GM19035 (cell line): ENCODE results near the gene SETD5.

ENCODE experiments used
- ATAC-seq: cut with Tn5 transposase; IDR thresholded peaks from one replicate; pipeline ENCODE4 v1.9.1; 2021; ENCODE audit not compliant: unreplicated experiment

SETD5 gene

DNA sequence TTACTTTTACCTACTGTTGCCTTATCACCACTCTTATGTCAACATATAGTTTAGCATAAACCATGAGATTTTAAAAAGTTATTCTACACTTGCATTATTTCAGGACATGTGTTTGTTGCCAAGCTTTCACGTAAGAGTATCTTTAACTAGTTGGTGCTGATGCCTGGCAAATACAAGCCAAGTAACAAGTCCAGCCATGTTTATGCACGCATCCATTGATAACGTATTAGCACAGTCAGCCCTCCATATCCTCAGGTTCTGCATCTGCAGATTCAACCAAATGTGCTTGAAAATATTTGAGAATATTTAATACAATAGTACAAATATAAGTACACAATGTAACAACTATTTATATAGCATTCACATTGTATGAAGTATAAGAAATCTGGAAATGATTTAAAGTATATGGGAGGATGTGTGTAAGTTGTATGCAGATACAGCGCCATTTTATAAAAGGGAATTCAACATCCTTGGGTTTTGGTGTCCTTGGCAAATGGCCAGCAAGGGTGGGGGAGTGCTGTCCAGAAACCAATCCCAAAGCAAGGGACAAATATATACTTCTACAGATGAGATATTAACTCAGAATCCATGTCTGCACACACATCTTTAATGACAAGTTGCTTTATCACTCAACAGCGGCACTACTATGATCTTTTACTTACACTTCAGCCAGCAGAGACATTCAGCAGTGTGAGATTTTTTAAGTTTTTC, 8.7 kb upstream of the SETD5 start:
- ATAC-seq = no peak

DNA sequence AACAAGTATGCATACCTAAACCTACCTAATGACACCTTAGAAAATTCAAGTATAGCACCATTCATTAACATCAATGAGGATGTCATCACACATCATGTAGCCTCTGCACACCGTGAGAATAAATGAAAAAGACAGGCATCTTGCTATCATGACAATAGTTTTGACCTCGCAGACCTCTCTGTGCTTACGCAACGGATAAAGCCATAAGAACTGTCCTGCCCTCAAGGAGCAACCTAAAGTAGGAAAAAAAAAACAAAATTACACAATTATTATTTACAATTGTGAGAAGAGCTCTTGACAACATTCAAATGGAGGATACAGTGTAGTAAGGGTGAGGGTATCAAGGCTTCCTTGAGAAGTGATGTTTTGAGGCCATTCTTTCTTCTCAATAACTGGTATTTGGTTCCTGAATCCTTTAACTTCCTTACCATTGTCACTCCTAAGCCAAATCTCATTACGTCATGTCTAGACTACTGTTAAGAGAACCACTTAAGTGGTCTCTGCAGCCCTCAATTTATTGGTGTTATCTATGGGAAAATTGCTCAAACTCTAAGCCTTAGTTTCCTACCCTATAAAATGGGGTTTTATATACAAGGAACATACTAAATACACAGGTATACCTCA, 7.0 kb upstream of the SETD5 start:
- ATAC-seq = no peak

GRCh38 chr3:9392041-9392440, 5.4 kb upstream of the SETD5 start:
- ATAC-seq = no peak

GRCh38 chr3:9395570-9396300, 1.7 kb upstream of the SETD5 start:
- no peak for ATAC-seq

DNA sequence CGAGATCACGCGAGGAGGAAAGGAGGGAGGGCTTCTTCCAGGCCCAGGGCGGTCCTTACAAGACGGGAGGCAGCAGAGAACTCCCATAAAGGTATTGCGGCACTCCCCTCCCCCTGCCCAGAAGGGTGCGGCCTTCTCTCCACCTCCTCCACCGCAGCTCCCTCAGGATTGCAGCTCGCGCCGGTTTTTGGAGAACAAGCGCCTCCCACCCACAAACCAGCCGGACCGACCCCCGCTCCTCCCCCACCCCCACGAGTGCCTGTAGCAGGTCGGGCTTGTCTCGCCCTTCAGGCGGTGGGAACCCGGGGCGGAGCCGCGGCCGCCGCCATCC, 1.1 kb upstream of the SETD5 start:
- ATAC-seq = peak; percentile 19

DNA sequence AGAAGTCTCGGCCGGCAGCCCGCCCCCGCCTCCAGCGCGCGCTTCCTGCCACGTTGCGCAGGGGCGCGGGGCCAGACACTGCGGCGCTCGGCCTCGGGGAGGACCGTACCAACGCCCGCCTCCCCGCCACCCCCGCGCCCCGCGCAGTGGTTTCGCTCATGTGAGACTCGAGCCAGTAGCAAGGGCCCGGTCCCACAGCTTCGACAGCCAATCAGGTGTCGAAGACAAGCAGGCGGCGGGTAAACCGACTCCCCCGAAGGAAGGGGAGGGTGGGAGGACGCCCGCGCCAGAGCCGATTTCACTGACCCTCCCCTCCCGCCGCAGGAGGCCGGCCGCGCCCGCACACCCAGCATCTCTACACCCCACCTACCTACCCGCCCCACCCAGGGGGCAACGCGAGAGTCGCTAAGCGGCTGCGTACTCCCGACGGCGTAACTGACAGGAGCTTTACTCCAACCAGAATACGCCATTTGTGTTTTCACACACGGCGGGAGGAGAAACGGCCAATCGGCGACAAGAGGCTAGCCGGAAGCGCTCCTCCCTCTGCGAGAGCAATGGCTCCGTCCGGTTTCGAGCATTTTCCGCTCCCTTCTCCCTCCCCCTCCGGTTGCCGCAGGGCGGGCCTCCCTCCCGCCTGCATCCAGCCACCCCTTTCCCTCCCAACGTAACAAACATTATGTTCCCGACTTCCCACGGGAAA, 633 bp upstream of the SETD5 start:
- peak; percentile 71 for ATAC-seq

- ATAC-seq = no peak
Observed at GRCh38 chr3:9397906-9398699, 688 bp downstream of the SETD5 start.

GRCh38 chr3:9398700-9399336, 1.4 kb downstream of the SETD5 start:
- ATAC-seq = no peak

DNA sequence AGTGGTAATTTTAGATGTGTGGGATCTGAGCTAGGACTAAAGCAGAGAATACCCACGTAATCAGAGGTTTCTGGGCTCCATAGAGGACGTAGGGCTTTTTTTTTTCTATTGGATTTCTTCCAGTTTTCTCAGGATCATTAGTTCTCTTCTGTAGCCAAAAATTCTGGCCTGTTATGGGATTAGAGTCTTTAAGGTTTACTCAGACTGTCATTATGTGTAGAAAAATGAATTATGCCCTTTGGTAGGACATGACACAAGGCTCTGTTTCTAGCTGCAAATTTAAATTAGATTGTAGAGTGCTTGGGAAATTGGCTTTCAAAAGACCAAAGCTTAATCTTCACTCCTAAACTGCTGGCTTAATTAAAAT, 1.9 kb downstream of the SETD5 start:
- ATAC-seq = no peak

DNA sequence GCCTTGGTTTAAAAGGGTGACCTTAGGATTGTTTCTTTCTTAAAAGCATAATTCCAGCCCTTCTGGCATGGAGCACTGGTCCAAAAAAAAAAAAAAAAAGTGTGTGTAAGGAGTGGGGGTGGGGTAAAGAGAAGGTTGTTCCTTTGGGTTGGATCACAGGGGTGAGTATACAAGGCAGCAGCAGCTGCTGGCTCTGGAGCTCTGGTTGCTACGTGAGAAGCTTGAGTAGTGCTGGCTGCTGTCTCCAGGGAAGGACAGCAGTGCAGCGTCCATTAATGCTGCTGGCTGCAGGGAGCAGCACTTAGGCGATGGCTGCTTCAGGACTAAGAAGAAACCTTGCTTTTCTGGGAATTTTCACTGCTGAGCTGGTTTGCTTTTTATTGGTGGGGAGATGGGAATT, 2.3 kb downstream of the SETD5 start:
- no peak for ATAC-seq

- no peak for ATAC-seq
Observed at GRCh38 chr3:9400616-9401015, 3.2 kb downstream of the SETD5 start.

DNA sequence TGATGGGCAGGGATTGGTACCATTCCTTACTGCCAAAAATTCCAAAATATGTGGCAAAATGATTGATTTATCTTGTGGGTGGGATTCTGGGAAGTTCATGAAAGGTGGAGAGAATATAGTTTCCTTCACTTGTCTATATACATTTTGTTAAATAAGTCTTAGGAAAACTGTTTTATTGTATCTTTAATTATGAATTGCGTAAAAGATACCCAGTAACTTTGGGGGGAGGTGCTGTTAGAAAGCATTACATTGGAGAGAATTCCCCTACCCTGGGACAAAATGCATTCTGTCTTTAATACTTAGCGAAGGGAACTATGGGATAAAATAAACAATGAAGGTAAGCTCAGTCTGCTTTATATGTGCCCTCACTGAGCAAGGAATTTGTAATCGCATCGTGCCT, 4.6 kb downstream of the SETD5 start:
- no peak for ATAC-seq

DNA sequence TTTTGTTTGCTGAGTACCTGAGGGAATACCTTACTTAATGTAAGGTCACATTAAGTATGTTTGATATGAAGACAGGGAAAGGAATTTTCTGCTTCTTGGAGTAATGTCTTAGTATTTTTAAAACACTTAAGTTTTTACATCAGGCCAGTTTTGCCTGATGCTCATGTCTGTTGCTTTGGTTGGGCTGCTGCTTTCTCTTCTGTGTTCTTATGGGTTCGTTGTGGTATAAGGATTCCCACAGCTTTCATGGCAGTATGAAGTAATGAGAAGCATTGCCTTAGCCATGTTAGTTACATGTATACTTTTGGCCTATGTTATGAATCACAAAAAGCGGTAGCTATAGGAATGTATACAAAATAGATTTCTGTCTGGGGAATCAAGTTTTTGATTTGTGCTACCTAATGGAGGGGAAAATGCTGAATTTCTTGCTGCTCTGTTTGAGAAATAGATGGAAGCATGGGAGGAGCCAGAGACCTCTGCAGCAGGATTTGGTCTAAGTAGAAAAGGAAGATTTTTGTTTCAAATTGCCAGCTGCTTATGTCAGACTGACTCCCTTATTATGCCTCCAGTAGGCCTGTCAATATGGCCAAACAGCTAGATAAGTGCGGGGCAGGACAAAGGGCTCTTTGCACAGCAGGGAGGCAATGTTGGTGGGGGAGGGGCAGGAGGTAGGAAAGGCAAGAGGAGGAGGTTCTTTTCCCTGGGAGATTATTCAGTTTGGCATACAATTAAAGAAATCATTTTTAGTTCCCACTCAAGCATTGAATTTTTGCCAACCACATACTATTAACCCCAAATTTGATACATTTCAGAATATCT, 5.2 kb downstream of the SETD5 start:
- no peak for ATAC-seq

GRCh38 chr3:9403463-9403862, 6.0 kb downstream of the SETD5 start:
- no peak for ATAC-seq

- ATAC-seq = no peak
Observed at GRCh38 chr3:9404680-9405079, 7.3 kb downstream of the SETD5 start.

DNA sequence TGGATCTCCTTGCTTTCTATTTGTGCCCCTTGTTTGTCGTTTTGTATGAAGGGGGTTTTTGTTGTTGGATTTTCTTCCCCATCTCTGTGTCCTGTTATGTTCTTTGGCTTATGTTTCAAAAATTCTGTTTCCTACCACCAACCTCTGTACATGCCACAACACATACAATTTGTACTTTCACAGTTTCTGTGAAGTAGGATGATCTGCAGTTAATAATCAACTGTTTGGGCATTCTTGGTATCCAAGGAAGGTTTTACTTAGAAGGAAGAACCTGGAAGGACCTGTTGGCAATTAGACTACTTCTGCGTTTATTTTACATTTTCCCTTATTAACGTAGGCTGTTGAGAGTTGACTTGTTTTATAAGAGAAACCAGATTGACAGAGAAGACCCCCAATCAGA, 8.3 kb downstream of the SETD5 start:
- ATAC-seq = no peak

- ATAC-seq = no peak
Observed at GRCh38 chr3:9406856-9407626, 9.6 kb downstream of the SETD5 start.

DNA sequence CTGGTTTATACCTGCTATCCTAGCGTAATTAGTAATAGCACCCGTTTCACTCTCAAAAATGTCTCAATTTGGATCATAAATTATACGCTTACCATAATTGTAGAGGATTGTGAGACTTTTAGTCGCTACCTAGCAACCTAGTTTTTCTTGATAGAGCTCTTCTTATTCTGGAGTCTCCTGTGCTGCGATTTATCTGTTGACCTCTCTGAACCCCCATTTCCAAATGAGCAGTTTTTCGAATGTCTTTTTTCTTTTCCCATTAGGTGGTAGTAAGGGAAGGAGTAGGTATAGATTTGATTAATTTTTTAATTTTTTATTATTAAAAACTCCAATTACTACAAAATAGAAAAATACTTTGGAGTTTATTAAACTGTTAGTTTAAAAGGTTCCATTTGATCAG, 10.6 kb downstream of the SETD5 start:
- no peak for ATAC-seq

DNA sequence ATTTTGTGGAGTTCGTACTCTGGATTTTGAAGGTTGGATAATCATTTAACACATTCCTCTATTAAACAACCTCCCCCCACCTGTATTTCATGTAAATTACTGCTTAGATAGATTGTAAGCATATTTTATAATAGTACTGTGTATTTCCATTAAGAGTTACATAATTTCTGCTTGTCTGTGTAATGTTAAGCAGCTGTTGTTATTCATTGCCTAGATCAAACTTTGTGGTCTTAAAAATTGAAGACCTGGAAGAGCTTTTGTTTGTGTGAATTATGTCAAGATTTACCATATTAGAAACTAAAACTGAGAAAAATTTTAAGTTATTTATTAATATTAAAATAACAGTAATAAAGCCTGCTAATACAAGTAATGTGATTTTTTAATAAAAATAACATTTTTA, 11.1 kb downstream of the SETD5 start:
- ATAC-seq = no peak
